GOT3 (cell line): ENCODE results near the gene KIF13A.
"Not testable (repeated sequence)": the region's sequence is repeated elsewhere in the genome, so short reads cannot be mapped to it uniquely, and the experiment has no call there.

Experiments used
- DNase-seq: peaks from one replicate; lab custom pipeline; 2025; ENCODE audit warnings: mixed read lengths; lab: John Stamatoyannopoulos, UW

Gene KIF13A

GRCh38 chr6:17785094-17785787 is 202.2 kb downstream of the KIF13A start:
- no peak for DNase-seq

- DNase-seq = no peak
Measured at GRCh38 chr6:17780061-17780460, 207.4 kb downstream of the KIF13A start.

- no peak for DNase-seq
Measured at GRCh38 chr6:17771609-17772008, 215.8 kb downstream of the KIF13A start.

GRCh38 chr6:17768881-17769280 is 218.6 kb downstream of the KIF13A start:
- DNase-seq = no peak

GRCh38 chr6:17768388-17768787 is 219.0 kb downstream of the KIF13A start:
- DNase-seq = no peak

GRCh38 chr6:17762651-17763050 is 224.8 kb downstream of the KIF13A start:
- no peak for DNase-seq

GRCh38 chr6:17758119-17758518 is 229.3 kb downstream of the KIF13A start:
- no peak for DNase-seq

- DNase-seq = no peak
Measured at GRCh38 chr6:17754254-17754653, 233.2 kb downstream of the KIF13A start.

- DNase-seq = not testable (repeated sequence)
Measured at GRCh38 chr6:17745324-17745723, 242.1 kb downstream of the KIF13A start.

- not testable (repeated sequence) for DNase-seq
Measured at GRCh38 chr6:17744757-17745308, 242.6 kb downstream of the KIF13A start.

- DNase-seq = no peak
Measured at GRCh38 chr6:17744019-17744756, 243.2 kb downstream of the KIF13A start.

GRCh38 chr6:17741507-17741906 is 245.9 kb downstream of the KIF13A start:
- DNase-seq = no peak

- no peak for DNase-seq
Measured at GRCh38 chr6:17740559-17741220, 246.7 kb downstream of the KIF13A start.

GRCh38 chr6:17737704-17738252 is 249.7 kb downstream of the KIF13A start:
- DNase-seq = no peak

GRCh38 chr6:17735311-17735710 is 252.1 kb downstream of the KIF13A start:
- not testable (repeated sequence) for DNase-seq

- no peak for DNase-seq
Measured at GRCh38 chr6:17730078-17730704, 257.2 kb downstream of the KIF13A start.

GRCh38 chr6:17729223-17730077 is 258.0 kb downstream of the KIF13A start:
- no peak for DNase-seq

GRCh38 chr6:17728551-17729222 is 258.7 kb downstream of the KIF13A start:
- no peak for DNase-seq

- DNase-seq = no peak
Measured at GRCh38 chr6:17725083-17725482, 262.4 kb downstream of the KIF13A start.

- DNase-seq = no peak
Measured at GRCh38 chr6:17724341-17724740, 263.1 kb downstream of the KIF13A start.
